HT-29 (cell line): ENCODE data around the gene GREB1. TPM values are rescaled to one million over a fixed set of nuclear protein-coding genes. Genes with fewer than 3 reads are reported as not detected.

Source experiments
- DNase-seq: peaks from one replicate; pipeline ENCODE4 v3.0.0-alpha.2; 2015; ENCODE audit warnings: low spot score
- total RNA-seq: library from RNA; depleted of rRNA; stranded (reverse); fragments of >200 nt; shearing (Covaris generic); gene quantifications from 2 replicates; pipeline ENCODE4 v1.2.3, GENCODE V29; 2014

GREB1 gene
- total RNA-seq, 1 experiment from 2014 or later, result not detected

- no peak for DNase-seq
These were observed 76.9 kb downstream of the GREB1 start for GRCh38 chr2:11610624-11611242.

- DNase-seq, result no peak
These were observed 77.4 kb downstream of the GREB1 start for GRCh38 chr2:11611251-11611650.

- no peak for DNase-seq
These were observed 78.8 kb downstream of the GREB1 start for GRCh38 chr2:11612553-11613215.

- no peak for DNase-seq
These were observed 79.5 kb downstream of the GREB1 start for GRCh38 chr2:11613297-11613696.

GRCh38 chr2:11615209-11615608 lies 81.4 kb downstream of the GREB1 start:
- no peak for DNase-seq

GRCh38 chr2:11616097-11616687 lies 82.3 kb downstream of the GREB1 start:
- no peak for DNase-seq

GRCh38 chr2:11616851-11617415 lies 83.1 kb downstream of the GREB1 start:
- DNase-seq, result no peak

GRCh38 chr2:11617527-11617926 lies 83.7 kb downstream of the GREB1 start:
- no peak for DNase-seq

GRCh38 chr2:11617984-11618707 lies 84.3 kb downstream of the GREB1 start:
- DNase-seq, result no peak

- DNase-seq, result no peak
These were observed 84.8 kb downstream of the GREB1 start for GRCh38 chr2:11618708-11619062.

GRCh38 chr2:11621410-11621809 lies 87.6 kb downstream of the GREB1 start:
- no peak for DNase-seq

GRCh38 chr2:11622611-11623010 lies 88.8 kb downstream of the GREB1 start:
- no peak for DNase-seq

GRCh38 chr2:11624893-11625292 lies 91.0 kb downstream of the GREB1 start:
- no peak for DNase-seq

GRCh38 chr2:11625671-11626070 lies 91.8 kb downstream of the GREB1 start:
- no peak for DNase-seq

GRCh38 chr2:11628675-11629074 lies 94.8 kb downstream of the GREB1 start:
- no peak for DNase-seq

- DNase-seq, result no peak
These were observed 95.4 kb downstream of the GREB1 start for GRCh38 chr2:11629215-11629614.

GRCh38 chr2:11629851-11630250 lies 96.0 kb downstream of the GREB1 start:
- DNase-seq, result no peak

GRCh38 chr2:11630855-11631254 lies 97.0 kb downstream of the GREB1 start:
- no peak for DNase-seq

- DNase-seq, result no peak
These were observed 97.6 kb downstream of the GREB1 start for GRCh38 chr2:11631462-11631861.

GRCh38 chr2:11633923-11634478 lies 100.2 kb downstream of the GREB1 start:
- DNase-seq, result no peak

GRCh38 chr2:11634584-11634983 lies 100.7 kb downstream of the GREB1 start:
- no peak for DNase-seq

GRCh38 chr2:11635141-11635540 lies 101.3 kb downstream of the GREB1 start:
- no peak for DNase-seq
